Measurements from ENCODE around the gene RRP12. TPM values are rescaled to one million over a fixed set of nuclear protein-coding genes. Genes with fewer than 3 reads are reported as not detected.

RRP12 gene
- total RNA-seq, 1 donor from 2014 or later, result 42.1 TPM

DNA sequence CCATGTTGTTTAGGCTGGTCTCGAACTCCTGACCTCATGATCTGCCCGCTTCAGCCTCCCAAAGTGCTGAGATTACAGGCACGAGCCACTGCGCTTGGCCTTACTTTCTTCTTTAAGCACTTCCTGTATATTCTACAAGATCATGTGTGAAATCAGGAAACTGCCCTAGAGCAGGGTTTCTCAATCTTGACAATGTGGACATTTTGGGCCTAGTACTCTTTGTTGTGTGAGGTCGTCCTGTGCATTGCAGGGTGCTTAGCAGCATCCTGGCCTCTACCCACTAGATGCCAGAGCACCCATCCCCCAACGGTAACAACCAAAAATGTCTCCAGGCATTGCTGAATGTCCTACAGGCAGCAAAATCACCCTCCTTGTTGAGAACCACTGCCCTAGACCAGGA lies 24.7 kb downstream of the RRP12 start:
- no peaks in the 10 kb centered on the region for H3K9me3 Mint-ChIP-seq
- TF ChIP-seq, protein P1, sequence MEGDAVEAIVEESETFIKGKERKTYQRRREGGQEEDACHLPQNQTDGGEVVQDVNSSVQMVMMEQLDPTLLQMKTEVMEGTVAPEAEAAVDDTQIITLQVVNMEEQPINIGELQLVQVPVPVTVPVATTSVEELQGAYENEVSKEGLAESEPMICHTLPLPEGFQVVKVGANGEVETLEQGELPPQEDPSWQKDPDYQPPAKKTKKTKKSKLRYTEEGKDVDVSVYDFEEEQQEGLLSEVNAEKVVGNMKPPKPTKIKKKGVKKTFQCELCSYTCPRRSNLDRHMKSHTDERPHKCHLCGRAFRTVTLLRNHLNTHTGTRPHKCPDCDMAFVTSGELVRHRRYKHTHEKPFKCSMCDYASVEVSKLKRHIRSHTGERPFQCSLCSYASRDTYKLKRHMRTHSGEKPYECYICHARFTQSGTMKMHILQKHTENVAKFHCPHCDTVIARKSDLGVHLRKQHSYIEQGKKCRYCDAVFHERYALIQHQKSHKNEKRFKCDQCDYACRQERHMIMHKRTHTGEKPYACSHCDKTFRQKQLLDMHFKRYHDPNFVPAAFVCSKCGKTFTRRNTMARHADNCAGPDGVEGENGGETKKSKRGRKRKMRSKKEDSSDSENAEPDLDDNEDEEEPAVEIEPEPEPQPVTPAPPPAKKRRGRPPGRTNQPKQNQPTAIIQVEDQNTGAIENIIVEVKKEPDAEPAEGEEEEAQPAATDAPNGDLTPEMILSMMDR (conservative IDR thresholded peaks at IDR 0.05), result no peak
- H3K36me3 Mint-ChIP-seq (ENCODE audit: low read depth), result no peaks in the 10 kb centered on the region
- no peaks in the 10 kb centered on the region for H3K27me3 Mint-ChIP-seq (ENCODE audit: low read depth)
- DNase-seq (ENCODE audit: low read depth, low spot score), result no peak
- H3K4me1 Mint-ChIP-seq, result no peaks in the 10 kb centered on the region
- no peak overlapping the region for H3K4me3 Mint-ChIP-seq
- H3K27ac Mint-ChIP-seq (ENCODE audit: unreplicated experiment), result peak overlapping the region; percentile 62

- TF ChIP-seq, protein P1 (conservative IDR thresholded peaks at IDR 0.05), result no peak
- Mint-ChIP-seq H3K27ac (ENCODE audit: unreplicated experiment) (no peak overlapping the region), H3K36me3 (ENCODE audit: low read depth) (no peaks in the 10 kb centered on the region), H3K9me3 (no peaks in the 10 kb centered on the region), H3K27me3 (ENCODE audit: low read depth) (no peaks in the 10 kb centered on the region), H3K4me1 (no peaks in the 10 kb centered on the region), H3K4me3 (no peak overlapping the region)
- DNase-seq (ENCODE audit: low read depth, low spot score), result no peak
Observed at GRCh38 chr10:97373456-97373855, 27.7 kb downstream of the RRP12 start.

- H3K36me3 Mint-ChIP-seq (ENCODE audit: low read depth), result no peaks in the 10 kb centered on the region
Observed at GRCh38 chr10:97372233-97372875, 28.8 kb downstream of the RRP12 start.

DNA sequence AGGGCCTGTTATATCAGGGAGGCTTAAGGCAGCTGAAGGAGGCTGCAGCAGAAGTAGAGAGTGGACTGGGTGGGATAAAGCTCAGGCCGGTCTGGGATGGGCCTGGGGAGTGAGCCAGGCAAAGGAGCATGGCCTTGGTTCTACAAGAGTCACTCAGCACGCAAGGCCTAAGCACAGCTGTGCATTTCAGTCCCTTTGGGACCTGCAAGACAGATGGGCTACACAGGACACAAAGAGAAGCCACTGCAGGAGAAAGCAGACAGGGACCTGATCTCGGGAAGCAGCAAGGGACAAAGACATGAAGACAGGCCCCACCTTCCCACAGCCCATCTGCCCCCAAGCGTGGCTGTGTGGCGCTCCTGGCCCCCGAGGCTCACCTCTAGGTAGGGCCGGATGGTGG lies 29.4 kb downstream of the RRP12 start:
- Mint-ChIP-seq H3K4me3 (no peak overlapping the region), H3K36me3 (ENCODE audit: low read depth) (no peaks in the 10 kb centered on the region), H3K4me1 (no peaks in the 10 kb centered on the region), H3K9me3 (no peaks in the 10 kb centered on the region), H3K27me3 (ENCODE audit: low read depth) (no peaks in the 10 kb centered on the region), H3K27ac (ENCODE audit: unreplicated experiment) (peak overlapping the region; percentile 91)
- TF ChIP-seq, protein P1 (conservative IDR thresholded peaks at IDR 0.05), result no peak
- DNase-seq (ENCODE audit: low read depth, low spot score), result no peak

More at GRCh38 chr10:97372233-97372875, 28.8 kb downstream of the RRP12 start:
- Mint-ChIP-seq H3K4me1 (no peaks in the 10 kb centered on the region), H3K27me3 (ENCODE audit: low read depth) (no peaks in the 10 kb centered on the region), H3K27ac (ENCODE audit: unreplicated experiment) (peak overlapping the region; percentile 91), H3K9me3 (no peaks in the 10 kb centered on the region), H3K4me3 (no peak overlapping the region)
- TF ChIP-seq, protein P1 (conservative IDR thresholded peaks at IDR 0.05), result no peak
- DNase-seq (ENCODE audit: low read depth, low spot score), result no peak

GRCh38 chr10:97367126-97367649 lies 34.0 kb downstream of the RRP12 start:
- no peak overlapping the region for H3K4me3 Mint-ChIP-seq
- peaks cover 3% of the 10 kb centered on the region for H3K36me3 Mint-ChIP-seq (ENCODE audit: low read depth)
- no peak overlapping the region for H3K27ac Mint-ChIP-seq (ENCODE audit: unreplicated experiment)
- no peaks in the 10 kb centered on the region for H3K27me3 Mint-ChIP-seq (ENCODE audit: low read depth)
- DNase-seq (ENCODE audit: low read depth, low spot score), result no peak
- TF ChIP-seq, protein P1 (conservative IDR thresholded peaks at IDR 0.05), result no peak
- H3K4me1 Mint-ChIP-seq, result no peaks in the 10 kb centered on the region
- no peaks in the 10 kb centered on the region for H3K9me3 Mint-ChIP-seq
